ENCODE results near the gene UFSP1.

UFSP1 gene

DNA sequence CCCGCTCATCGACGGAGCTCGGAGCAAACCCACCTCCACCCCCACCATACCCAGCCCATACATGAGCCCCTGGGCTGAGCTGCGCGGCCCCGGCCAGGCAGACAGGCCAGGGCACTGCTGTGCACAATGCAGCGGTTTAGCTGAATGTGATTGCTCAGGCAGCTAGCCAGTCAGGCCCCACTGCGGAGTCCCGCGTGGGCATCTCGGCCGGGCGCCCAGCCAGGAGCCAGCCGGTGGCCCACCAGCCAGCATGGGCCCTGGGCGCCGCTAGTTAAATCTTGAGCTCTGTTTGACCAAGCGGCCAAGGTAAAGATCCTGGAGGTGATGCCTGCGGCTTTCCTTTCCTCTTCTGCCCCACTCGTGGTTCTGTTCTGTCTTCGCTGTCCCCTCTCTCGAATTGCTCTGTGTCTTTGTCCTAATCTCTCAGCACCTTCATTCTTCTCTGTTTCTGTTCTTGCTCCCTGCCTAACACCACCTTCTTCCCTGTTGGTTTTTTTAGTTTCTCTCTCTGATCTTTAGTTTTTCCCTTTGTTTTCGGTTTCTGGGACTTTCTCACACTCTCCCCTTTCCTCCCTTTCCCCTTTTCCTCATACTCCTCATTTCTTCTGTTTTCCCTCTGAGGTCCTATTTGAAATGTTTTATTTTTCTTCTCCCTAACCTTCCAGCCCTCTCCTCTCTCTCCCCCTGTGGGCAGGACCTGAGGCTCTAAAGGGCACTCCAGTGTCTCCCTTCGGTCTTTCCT is 6.6 kb downstream of the UFSP1 start:
- no peak for DNase-seq (ENCODE audit: low read depth, low spot score)

GRCh38 chr7:100882201-100882600 is 7.3 kb downstream of the UFSP1 start:
- no peak for DNase-seq (ENCODE audit: low read depth, low spot score)

GRCh38 chr7:100881136-100881535 is 8.4 kb downstream of the UFSP1 start:
- no peak for DNase-seq (ENCODE audit: low read depth, low spot score)

- no peak for DNase-seq (ENCODE audit: low read depth, low spot score)
Measured at GRCh38 chr7:100880645-100881044, 8.9 kb downstream of the UFSP1 start.

DNA sequence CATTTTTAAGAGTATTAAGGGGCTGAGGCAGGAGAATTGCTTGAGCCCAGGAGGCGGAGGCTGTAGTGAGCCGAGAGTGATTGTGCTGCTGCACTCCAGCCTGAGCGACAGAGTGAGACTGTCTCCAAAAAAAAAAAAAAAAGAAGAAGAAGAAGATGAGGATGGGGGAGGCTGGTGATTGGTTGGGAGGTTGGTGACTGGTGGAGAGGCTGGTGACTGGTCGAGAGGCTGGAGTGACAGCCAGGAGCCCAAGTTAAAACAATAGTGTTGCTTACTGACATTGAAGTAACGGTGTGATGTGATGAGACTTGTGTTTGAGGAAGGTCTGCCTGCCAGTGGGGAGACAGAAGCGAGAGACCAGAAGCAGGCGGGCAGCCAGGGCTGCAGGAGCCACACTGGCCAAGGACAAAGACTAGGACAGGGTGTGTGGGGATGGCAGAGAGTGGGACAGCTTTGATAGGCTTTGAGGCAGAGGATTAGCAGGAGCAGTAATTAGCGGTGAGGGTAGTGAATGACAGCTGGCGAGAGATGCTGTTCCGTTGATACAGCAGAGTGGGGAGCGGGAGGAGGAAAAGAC is 9.7 kb downstream of the UFSP1 start:
- no peak for DNase-seq (ENCODE audit: low read depth, low spot score)

DNA sequence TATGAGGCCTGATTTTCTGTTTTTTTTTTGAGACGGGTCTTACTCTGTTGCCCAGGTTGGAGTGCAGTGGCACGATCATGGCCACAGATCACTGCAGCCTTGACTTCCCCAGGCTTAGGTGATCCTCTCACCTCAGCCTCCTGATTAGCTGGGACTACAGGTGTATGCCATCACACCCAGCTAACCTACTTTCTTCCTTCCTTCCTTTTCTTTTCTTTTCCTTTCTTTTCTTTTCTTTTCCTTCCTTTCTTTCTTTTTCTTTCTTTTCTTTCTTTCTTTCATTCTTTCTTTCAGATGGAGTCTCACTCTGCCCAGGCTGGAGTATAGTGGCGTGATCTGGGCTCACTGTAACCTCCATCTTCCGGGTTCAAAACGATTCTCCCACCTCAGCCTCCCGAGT is 10.8 kb downstream of the UFSP1 start:
- no peak for DNase-seq (ENCODE audit: low read depth, low spot score)

DNA sequence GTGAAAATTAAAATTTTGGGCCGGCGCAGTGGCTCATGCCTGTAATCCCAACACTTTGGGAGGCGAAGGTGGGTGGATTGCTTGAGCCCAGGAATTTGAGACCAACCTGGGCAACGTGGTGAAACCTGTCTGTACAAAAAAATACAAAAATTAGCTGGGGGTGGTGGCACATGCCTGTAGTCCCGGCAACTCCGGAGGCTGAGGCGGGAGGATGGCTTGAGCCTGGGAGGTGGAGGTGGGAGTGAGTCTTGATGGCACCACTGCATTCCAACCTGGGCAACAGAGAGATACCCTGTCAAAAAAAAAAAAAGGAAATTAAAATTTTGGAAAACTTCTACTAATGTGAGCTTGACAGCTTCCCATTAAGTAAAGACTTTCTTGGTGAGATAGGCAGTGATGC is 11.5 kb downstream of the UFSP1 start:
- no peak for DNase-seq (ENCODE audit: low read depth, low spot score)

DNA sequence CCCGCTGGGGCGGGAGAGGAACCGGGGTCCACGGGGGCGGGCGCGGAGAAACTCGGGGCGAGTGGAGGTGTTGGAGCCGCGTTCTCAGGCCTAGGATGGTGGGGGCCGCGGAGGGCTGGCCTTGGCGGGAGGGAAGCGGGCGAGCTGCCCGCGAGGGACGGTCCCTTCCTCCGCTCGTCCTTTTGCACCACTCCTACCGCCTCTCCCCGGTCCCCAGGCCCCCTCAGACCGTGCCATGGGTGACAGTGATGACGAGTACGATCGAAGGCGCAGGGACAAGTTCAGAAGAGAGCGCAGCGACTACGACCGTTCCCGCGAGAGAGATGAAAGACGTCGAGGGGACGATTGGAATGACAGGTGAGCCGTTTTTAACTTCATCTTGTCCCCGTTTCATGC is 14.2 kb downstream of the UFSP1 start:
- no peak for DNase-seq (ENCODE audit: low read depth, low spot score)

GRCh38 chr7:100874577-100875355 is 14.7 kb downstream of the UFSP1 start, which contains the start of gene SRRT:
Gene SRRT, plus strand, starts transcription at chr7:100875103. Its CDS starts 488 bp downstream, at chr7:100875591.
- DNase-seq (ENCODE audit: low read depth, low spot score) = peak; percentile 96

GRCh38 chr7:100874300-100874576 is 15.3 kb downstream of the UFSP1 start:
- no peak for DNase-seq (ENCODE audit: low read depth, low spot score)

GRCh38 chr7:100873599-100874299 is 15.8 kb downstream of the UFSP1 start:
- DNase-seq (ENCODE audit: low read depth, low spot score) = no peak

- DNase-seq (ENCODE audit: low read depth, low spot score) = no peak
Measured at GRCh38 chr7:100867776-100868485, 21.6 kb downstream of the UFSP1 start.

DNA sequence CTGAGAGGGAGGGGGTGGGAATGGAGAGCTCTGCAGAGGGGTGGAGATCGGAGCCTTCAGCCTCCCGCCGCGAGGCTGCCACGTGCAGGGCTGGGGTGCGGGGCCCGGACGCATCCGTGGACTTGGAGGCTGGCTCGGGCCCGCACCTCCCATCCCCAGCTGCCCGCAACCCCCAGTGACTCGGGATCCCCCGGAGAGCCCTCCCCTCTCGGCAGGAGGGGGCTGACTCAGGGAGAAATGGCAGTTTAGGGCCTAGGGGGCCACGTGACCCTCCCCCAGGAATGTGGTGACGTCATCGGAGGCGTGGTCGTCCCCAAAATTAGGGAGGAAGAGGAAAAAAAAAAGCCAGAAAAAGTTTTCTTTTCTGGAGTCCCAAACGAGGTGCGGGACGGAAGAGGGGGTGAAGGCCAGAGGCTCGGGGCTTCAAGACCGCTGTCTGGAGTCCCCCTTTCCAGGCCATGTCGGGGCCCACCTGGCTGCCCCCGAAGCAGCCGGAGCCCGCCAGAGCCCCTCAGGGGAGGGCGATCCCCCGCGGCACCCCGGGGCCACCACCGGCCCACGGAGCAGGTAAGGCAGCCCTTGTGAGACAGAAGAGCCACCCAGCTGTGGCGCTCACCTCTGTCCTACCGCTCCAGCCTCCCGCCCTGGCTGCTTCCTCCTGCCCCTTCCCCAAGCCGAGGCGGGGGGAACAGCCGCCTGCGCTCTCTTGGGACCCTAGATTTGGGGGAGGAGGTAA is 22.3 kb downstream of the UFSP1 start, which contains the start of gene TRIP6:
TSS of gene TRIP6 (plus strand) at position 348 of the 736 bp plus-strand sequence. CDS start at position 459, 111 bp downstream.
- peak; percentile 40 for DNase-seq (ENCODE audit: low read depth, low spot score)

GRCh38 chr7:100866729-100867039 is 22.8 kb downstream of the UFSP1 start:
- DNase-seq (ENCODE audit: low read depth, low spot score) = no peak

GRCh38 chr7:100865938-100866728 is 23.4 kb downstream of the UFSP1 start:
- no peak for DNase-seq (ENCODE audit: low read depth, low spot score)

DNA sequence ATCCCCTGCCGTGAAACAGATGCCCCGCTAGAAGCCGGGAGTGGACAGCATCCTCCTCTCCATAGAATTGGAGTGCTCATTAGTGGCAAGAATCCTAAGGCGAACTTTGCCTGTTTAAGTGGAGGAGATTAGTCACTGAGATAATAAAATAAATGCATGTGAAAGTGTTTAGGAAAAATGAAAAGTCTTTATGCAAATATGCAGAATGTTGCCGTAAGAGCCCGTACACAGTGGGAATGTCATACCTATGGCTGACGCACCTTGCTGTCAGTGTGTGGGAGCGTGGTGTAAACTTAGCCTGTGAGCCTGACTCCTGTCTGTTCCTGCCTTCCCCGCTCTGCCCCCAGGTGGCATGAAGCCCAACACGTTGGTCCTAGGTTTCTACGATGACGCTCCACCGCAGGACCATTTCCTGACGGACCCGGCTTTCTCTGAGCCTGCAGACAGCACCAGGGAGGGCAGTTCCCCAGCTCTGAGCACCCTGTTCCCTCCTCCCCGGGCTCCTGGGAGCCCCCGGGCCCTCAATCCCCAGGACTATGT is 24.1 kb downstream of the UFSP1 start:
- no peak for DNase-seq (ENCODE audit: low read depth, low spot score)

- DNase-seq (ENCODE audit: low read depth, low spot score) = no peak
Measured at GRCh38 chr7:100864263-100864845, 25.2 kb downstream of the UFSP1 start.

- no peak for DNase-seq (ENCODE audit: low read depth, low spot score)
Measured at GRCh38 chr7:100863406-100863950, 26.0 kb downstream of the UFSP1 start.

DNA sequence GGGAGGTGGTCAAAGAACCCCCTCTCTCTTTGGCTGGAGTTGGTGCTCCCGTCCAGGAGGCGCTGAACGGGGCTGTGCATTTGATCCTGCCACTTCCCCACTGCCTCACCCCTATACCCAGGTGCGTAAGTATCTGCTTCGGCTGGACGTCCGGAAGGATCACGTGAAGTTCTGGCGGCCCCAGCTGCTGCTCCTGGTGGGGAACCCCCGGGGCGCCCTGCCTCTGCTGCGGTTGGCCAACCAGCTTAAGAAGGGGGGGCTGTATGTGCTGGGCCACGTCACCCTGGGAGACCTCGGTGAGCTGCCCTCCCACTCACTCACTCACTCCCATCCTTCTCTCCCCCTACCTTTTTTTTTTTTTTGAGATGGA is 27.9 kb downstream of the UFSP1 start:
- no peak for DNase-seq (ENCODE audit: low read depth, low spot score)
